Small intestine (tissue), 16 donors: ENCODE results near the gene C8G. TPM values are rescaled to one million over a fixed set of nuclear protein-coding genes. Genes with fewer than 3 reads are reported as not detected.

Experiments
- DNase-seq, 2 donors: peaks; one replicate each; pipeline versions ENCODE4 v3.0.0 to v3.0.0-alpha.2; 2013
- FAIRE-seq: peaks from 2 replicates; lab custom pipeline; 2012; peaks lifted over from hg19 to GRCh38; lab: Jason Lieb, UNC
- H3K27ac ChIP-seq, 3 donors: one replicate each; pipeline ENCODE4 v1.5.1; 2013; ENCODE audit warnings: low read length in 2 of 3, mild to moderate bottlenecking in 2 of 3, control low read depth in 1 of 3, inconsistent platforms in 1 of 3, low read depth in 1 of 3, moderate library complexity in 1 of 3
- H3K27me3 ChIP-seq, 3 donors: one replicate each; pipeline ENCODE4 v1.6.1; 2013; ENCODE audit warnings: low read length in 3 of 3, inconsistent platforms in 1 of 3; ENCODE audit not compliant: control insufficient read depth in 3 of 3, insufficient read depth in 3 of 3
- H3K36me3 ChIP-seq, 3 donors: one replicate each; pipeline ENCODE4 v1.6.1; 2013; ENCODE audit warnings: low read length in 3 of 3, inconsistent platforms in 1 of 3, low read depth in 1 of 3, mild to moderate bottlenecking in 1 of 3, moderate library complexity in 1 of 3; ENCODE audit not compliant: control insufficient read depth in 3 of 3, insufficient read depth in 2 of 3
- H3K4me1 ChIP-seq, 3 donors: one replicate each; pipeline ENCODE4 v1.6.1; 2013; ENCODE audit warnings: low read length in 2 of 3, inconsistent platforms in 1 of 3, low read depth in 1 of 3, mild to moderate bottlenecking in 1 of 3, moderate library complexity in 1 of 3; ENCODE audit not compliant: control insufficient read depth in 3 of 3, insufficient read depth in 2 of 3
- H3K4me3 ChIP-seq, 3 donors: one replicate each; pipeline ENCODE4 v1.5.1; 2013; ENCODE audit warnings: low read length in 3 of 3, control low read depth in 1 of 3, inconsistent platforms in 1 of 3, low read depth in 1 of 3, mild to moderate bottlenecking in 1 of 3, moderate library complexity in 1 of 3
- H3K9me3 ChIP-seq, 2 donors: one replicate each; pipeline ENCODE4 v1.6.1; 2013; ENCODE audit warnings: low read depth in 1 of 2, low read length in 1 of 2; ENCODE audit not compliant: control insufficient read depth in 2 of 2, insufficient read depth in 1 of 2
- WGBS, 3 donors: extraction: QIAGEN DNeasy Blood & Tissue Kit; methylation state at CpG; one replicate each; pipeline ENCODE4 v1.1.7; 2013; 5-methylcytosine and 5-hydroxymethylcytosine counted together
- long read RNA-seq, 10 donors: transcript quantifications; one replicate each; lab custom pipeline, GENCODE V29; 2026
- polyA plus RNA-seq, 4 donors: library from polyadenylated mRNA; stranded (reverse) in 3 of 4; unstranded in 1 of 4; fragments of 200-250 nt in 3 of 4; fragments of 120-200 nt in 1 of 4; gene quantifications; one replicate each; pipeline versions ENCODE4 v1.2.1 to v1.2.3, GENCODE V29; 2013
- donor health status: healthy with polysubstance abuse.
- donor health status: control.
- donor health status: control.
- donor health status: Bipolar disorder and iron deficiency.
- donor health status: healthy.

The C8G gene
- 100 to 1,000 TPM in 1 of 4 donors, 10 to 100 TPM in 3; 13.6 to 106 (median 61.3) TPM for polyA plus RNA-seq
- long read RNA-seq, donor 1, transcript C8G-202 (7 exons, 881 nt): major isoform, 20 of 30 reads
- long read RNA-seq, donor 1, partial matches to known transcripts: 0 of 30 reads
- long read RNA-seq, donor 1, other reads (novel, unspliced or antisense): 8 of 30 reads
- long read RNA-seq, donor 2, transcript C8G-202 (7 exons, 881 nt): major isoform, 7 of 10 reads
- long read RNA-seq, donor 2, partial matches to known transcripts: 0 of 10 reads
- long read RNA-seq, donor 2, other reads (novel, unspliced or antisense): 0 of 10 reads
- long read RNA-seq, donor 3, transcript C8G-202 (7 exons, 881 nt): major isoform, 9 of 9 reads
- long read RNA-seq, donor 3, partial matches to known transcripts: 0 of 9 reads
- long read RNA-seq, donor 3, other reads (novel, unspliced or antisense): 0 of 9 reads
- long read RNA-seq, donor 4: 0 reads
- long read RNA-seq, donor 5, partial matches to known transcripts: 0 of 3 reads
- long read RNA-seq, donor 5, other reads (novel, unspliced or antisense): 0 of 3 reads
- long read RNA-seq, donor 6, transcript C8G-202 (7 exons, 881 nt): major isoform, 10 of 11 reads
- long read RNA-seq, donor 6, partial matches to known transcripts: 0 of 11 reads
- long read RNA-seq, donor 6, other reads (novel, unspliced or antisense): 0 of 11 reads
- long read RNA-seq, donor 7: 0 reads
- long read RNA-seq, donor 8: 0 reads
- long read RNA-seq, donor 9, partial matches to known transcripts: 0 of 2 reads
- long read RNA-seq, donor 9, other reads (novel, unspliced or antisense): 0 of 2 reads
- long read RNA-seq, donor 10, partial matches to known transcripts: 0 of 3 reads
- long read RNA-seq, donor 10, other reads (novel, unspliced or antisense): 0 of 3 reads

- 3 to 4% (median 4%) methylated on average over 46 to 74 of the region's 74 CpGs for WGBS, 3 donors
- peaks cover 0 to 48% (median 6%) of the 10 kb centered on the region in 3 donors for H3K4me1 ChIP-seq
- no peak for FAIRE-seq
These were observed at the start of gene C8G, which contains the start of gene FBXW5 for GRCh38 chr9:136944519-136945332. Gene C8G (plus strand): TSS chr9:136945243. CDS start chr9:136945321, 78 bp downstream. Gene FBXW5 (minus strand): TSS chr9:136944738. CDS start chr9:136944083, 655 bp downstream.

GRCh38 chr9:136896027-136896426, 49.0 kb upstream of the C8G start:
- Histone ChIP-seq H3K27ac (no peak overlapping the region), H3K4me1 (peaks cover 0 to 11% (median 3%) of the 10 kb centered on the region in 3 donors), H3K36me3 (peaks cover 0 to 79% (median 0%) of the 10 kb centered on the region in 3 donors), H3K4me3 (no peak overlapping the region), H3K9me3 (no peaks in the 10 kb centered on the region), H3K27me3 (no peaks in the 10 kb centered on the region)
- 81 to 94% (median 85%) methylated on average over 11 of the region's 11 CpGs for WGBS, 3 donors
- FAIRE-seq: no peak
- DNase-seq: no peak

More at GRCh38 chr9:136944519-136945332, at the start of gene C8G, which contains the start of gene FBXW5:
- Histone ChIP-seq H3K27me3 (no peaks in the 10 kb centered on the region), H3K27ac (peak within 1 kb of the TSS; percentile 78 to 91 (median 91)), H3K4me3 (peak within 1 kb of the TSS; percentile 89 to 97 (median 90)), H3K9me3 (no peaks in the 10 kb centered on the region), H3K36me3 (peaks cover 16 to 50% (median 21%) of the 10 kb centered on the region in 3 donors)
- DNase-seq: peak; percentile 96 to 97

- peaks cover 0 to 78% (median 0%) of the 10 kb centered on the region in 3 donors for H3K36me3 ChIP-seq
- FAIRE-seq: no peak
- no peak overlapping the region for H3K27ac ChIP-seq
- no peaks in the 10 kb centered on the region for H3K27me3 ChIP-seq
- H3K4me1 ChIP-seq: peaks cover 3 to 36% (median 9%) of the 10 kb centered on the region in 3 donors
- no peak for DNase-seq
- WGBS, 3 donors: 93 to 97% (median 94%) methylated on average over 21 of the region's 21 CpGs
- H3K9me3 ChIP-seq: no peaks in the 10 kb centered on the region
- no peak overlapping the region for H3K4me3 ChIP-seq
These were observed 46.5 kb upstream of the C8G start for GRCh38 chr9:136898483-136899100.

GRCh38 chr9:136899196-136899595, 45.8 kb upstream of the C8G start:
- H3K4me3 ChIP-seq: no peak overlapping the region
- H3K9me3 ChIP-seq: no peaks in the 10 kb centered on the region
- peak overlapping the region in 1 of 3 donors; percentile 45 for H3K27ac ChIP-seq
- H3K4me1 ChIP-seq: peaks cover 3 to 36% (median 9%) of the 10 kb centered on the region in 3 donors
- DNase-seq (peak; percentile 26 to 52), FAIRE-seq (no peak)
- WGBS, 3 donors: 13 to 54% (median 26%) methylated on average over 9 of the region's 9 CpGs
- H3K36me3 ChIP-seq: peaks cover 0 to 82% (median 0%) of the 10 kb centered on the region in 3 donors
- H3K27me3 ChIP-seq: no peaks in the 10 kb centered on the region

- H3K27me3 ChIP-seq: no peaks in the 10 kb centered on the region
- 92 to 95% (median 93%) methylated on average over 10 of the region's 10 CpGs for WGBS, 3 donors
- peaks cover 3 to 36% (median 9%) of the 10 kb centered on the region in 3 donors for H3K4me1 ChIP-seq
- peaks cover 0 to 76% (median 0%) of the 10 kb centered on the region in 3 donors for H3K36me3 ChIP-seq
- DNase-seq (no peak), FAIRE-seq (no peak)
- H3K9me3 ChIP-seq: no peaks in the 10 kb centered on the region
- H3K4me3 ChIP-seq: no peak overlapping the region
- peak overlapping the region in 2 of 3 donors; percentile 85 to 94 for H3K27ac ChIP-seq
These were observed 44.5 kb upstream of the C8G start for GRCh38 chr9:136900556-136900955.

GRCh38 chr9:136900988-136901515, 44.0 kb upstream of the C8G start:
- H3K27me3 ChIP-seq: no peaks in the 10 kb centered on the region
- H3K27ac ChIP-seq: peak overlapping the region; percentile 85 to 98 (median 94)
- no peaks in the 10 kb centered on the region for H3K9me3 ChIP-seq
- peaks cover 3 to 36% (median 9%) of the 10 kb centered on the region in 3 donors for H3K4me1 ChIP-seq
- DNase-seq (no peak), FAIRE-seq (no peak)
- WGBS, 3 donors: 68 to 74% (median 70%) methylated on average over 13 of the region's 13 CpGs
- H3K36me3 ChIP-seq: peaks cover 0 to 74% (median 0%) of the 10 kb centered on the region in 3 donors
- H3K4me3 ChIP-seq: no peak overlapping the region

GRCh38 chr9:136901516-136902258, 43.4 kb upstream of the C8G start:
- H3K36me3 ChIP-seq: peaks cover 0 to 76% (median 0%) of the 10 kb centered on the region in 3 donors
- peaks cover 3 to 36% (median 9%) of the 10 kb centered on the region in 3 donors for H3K4me1 ChIP-seq
- H3K27ac ChIP-seq: peak overlapping the region; percentile 85 to 98 (median 94)
- H3K4me3 ChIP-seq: peak overlapping the region in 1 of 3 donors; percentile 7
- DNase-seq (peak; percentile 75 to 80), FAIRE-seq (no peak)
- H3K9me3 ChIP-seq: no peaks in the 10 kb centered on the region
- 14 to 26% (median 25%) methylated on average over 19 to 20 of the region's 20 CpGs for WGBS, 3 donors
- no peaks in the 10 kb centered on the region for H3K27me3 ChIP-seq
